GM18505 (cell line): ENCODE results near the gene FBXO17.

Source experiments
- ATAC-seq: cut with Tn5 transposase; IDR thresholded peaks from one replicate; pipeline ENCODE4 v1.9.1; 2021; ENCODE audit not compliant: unreplicated experiment
- POLR2A ChIP-seq: IDR thresholded peaks from 4 replicates; pipeline ENCODE4 v1.6.1; 2011; ENCODE audit warnings: borderline replicate concordance; ENCODE audit not compliant: insufficient read depth, insufficient read length; ENCODE audit errors: extremely low read depth

FBXO17 gene

GRCh38 chr19:38911388-38912001 is 64.0 kb downstream of the FBXO17 start:
- ATAC-seq = no peak
- TF ChIP-seq POLR2A = no peak

DNA sequence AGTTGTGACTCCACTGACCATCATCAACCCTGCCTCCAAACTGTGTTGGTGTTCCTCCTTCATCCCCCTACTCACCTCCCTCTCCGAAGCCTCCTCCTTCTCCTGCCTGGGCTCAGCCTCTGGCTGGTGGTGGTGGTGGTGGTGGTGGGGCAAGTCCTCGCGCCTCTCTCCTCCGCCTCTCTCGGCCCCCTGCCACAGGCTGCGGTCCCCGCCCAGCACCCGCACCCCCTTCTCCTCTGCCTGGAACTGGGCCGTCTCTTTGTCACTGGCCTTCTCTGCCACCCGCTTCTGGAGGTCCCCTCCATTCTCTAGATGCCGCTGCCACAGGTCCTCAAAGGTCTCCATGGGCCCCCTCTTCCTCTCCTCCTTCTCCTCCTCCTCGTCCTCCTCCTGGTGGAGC is 65.1 kb downstream of the FBXO17 start:
- ATAC-seq = no peak
- TF ChIP-seq POLR2A = no peak

DNA sequence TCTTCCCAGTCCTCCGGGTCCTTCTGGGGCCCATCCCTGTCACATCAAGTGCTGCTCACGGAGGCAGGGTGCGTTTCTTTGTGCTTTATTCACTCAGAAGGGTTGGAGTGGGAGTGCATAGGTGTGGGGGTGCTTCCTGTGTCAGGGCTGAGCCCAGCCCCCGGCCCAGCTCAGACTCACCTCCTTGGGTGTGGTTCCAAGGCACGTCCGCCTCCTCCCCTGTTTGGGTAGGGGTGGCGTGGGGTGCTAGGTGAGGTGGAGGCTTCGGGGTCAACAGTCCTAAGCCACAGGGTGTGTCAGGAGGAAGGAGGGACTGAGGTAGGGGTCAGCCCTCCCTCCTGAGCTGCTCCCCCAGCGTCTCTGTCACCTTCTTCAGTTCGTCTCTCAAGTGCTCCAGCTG is 66.6 kb downstream of the FBXO17 start:
- no peak for TF ChIP-seq POLR2A

DNA sequence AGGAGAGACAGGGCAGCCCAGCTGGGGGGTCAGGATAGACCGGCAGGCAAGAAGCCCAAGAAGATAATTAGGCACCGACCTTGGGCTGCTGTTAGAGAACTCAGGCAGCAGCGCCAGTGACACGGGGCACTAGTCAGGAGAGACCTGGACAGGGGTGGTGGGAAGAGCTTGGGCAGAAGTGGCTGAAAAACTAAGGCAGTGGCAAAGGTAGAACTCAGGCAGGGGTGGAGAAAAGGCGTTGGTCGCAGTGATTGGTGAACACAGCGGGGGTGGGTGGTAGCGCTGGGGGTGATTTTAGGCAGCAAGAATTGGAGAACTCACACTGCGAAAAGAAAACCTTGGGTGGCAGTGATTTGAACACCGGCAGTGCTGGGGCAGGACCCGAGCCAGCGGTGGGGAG is 67.9 kb downstream of the FBXO17 start:
- TF ChIP-seq POLR2A = no peak
- ATAC-seq = no peak

More for the DNA sequence above, 66.6 kb downstream of the FBXO17 start:
- ATAC-seq = no peak

DNA sequence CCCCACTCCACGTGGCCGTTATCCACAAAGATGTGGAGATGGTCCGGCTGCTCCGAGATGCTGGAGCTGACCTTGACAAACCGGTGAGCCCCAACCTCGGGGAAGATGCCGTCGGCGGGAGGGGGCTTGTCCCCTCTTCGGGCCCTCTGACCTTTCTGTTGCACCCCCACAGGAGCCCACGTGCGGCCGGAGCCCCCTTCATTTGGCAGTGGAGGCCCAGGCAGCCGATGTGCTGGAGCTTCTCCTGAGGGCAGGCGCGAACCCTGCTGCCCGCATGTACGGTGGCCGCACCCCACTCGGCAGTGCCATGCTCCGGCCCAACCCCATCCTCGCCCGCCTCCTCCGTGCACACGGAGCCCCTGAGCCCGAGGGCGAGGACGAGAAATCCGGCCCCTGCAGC is 68.3 kb downstream of the FBXO17 start:
- no peak for ATAC-seq
- TF ChIP-seq POLR2A = no peak

GRCh38 chr19:38905620-38906019 is 69.9 kb downstream of the FBXO17 start:
- no peak for TF ChIP-seq POLR2A
- no peak for ATAC-seq

- no peak for ATAC-seq
- no peak for TF ChIP-seq POLR2A
Measured at GRCh38 chr19:38904581-38905539, 70.7 kb downstream of the FBXO17 start.

GRCh38 chr19:38901683-38902082 is 73.9 kb downstream of the FBXO17 start:
- no peak for ATAC-seq
- TF ChIP-seq POLR2A = no peak

DNA sequence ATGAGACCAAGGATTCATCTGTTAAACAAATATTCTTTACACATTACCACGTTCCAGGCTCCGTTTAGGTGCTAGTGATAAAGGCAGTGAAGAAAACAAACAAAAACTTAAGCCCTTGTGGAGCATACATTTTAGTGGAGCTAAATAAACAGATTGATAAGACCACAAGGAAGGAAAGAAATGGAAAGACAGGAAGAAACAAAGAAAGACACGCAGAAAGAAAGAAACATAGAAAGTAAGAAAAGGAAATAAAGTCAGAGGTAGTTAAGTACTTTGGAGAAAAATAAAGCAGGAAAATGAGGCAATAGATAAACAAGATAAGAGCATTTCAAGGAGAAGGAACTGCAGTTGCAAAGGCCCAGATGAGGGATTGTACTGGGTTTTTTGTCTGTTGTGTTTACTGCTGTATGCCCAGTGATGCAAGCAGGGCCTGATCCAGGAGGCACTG is 74.8 kb downstream of the FBXO17 start:
- TF ChIP-seq POLR2A = no peak
- no peak for ATAC-seq

DNA sequence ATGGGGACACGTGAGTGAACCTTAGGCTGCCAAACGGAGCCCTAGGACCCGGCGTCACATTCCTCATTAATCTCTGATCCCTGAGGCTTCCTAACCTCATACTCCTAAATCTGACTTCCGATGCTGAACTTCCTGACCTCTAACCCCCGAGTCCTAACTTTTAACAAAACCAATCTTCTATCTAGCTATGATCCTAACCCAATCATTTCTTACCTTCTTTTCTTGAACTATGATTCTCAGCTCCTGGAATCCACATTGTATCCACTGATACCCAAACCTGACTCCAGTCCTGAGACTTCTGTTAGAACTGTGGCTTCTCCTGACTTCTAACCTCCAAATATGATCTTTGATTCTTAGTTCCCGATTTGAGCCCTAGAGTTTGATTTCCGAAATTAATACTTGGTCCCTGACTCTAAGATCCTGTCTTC is 75.3 kb downstream of the FBXO17 start:
- TF ChIP-seq POLR2A = no peak
- ATAC-seq = no peak

GRCh38 chr19:38899447-38900201 is 75.9 kb downstream of the FBXO17 start, which contains the start of the genes NFKBIB and SIRT2:
Gene NFKBIB, plus strand, starts transcription at chr19:38899969. Its CDS starts 64 bp downstream, at chr19:38900033.
Gene SIRT2, minus strand, starts transcription at chr19:38899618. Its CDS starts 97 bp downstream, at chr19:38899521.
- peak; percentile 78 for TF ChIP-seq POLR2A
- ATAC-seq = peak; percentile 89

GRCh38 chr19:38898788-38899446 is 76.6 kb downstream of the FBXO17 start:
- no peak for TF ChIP-seq POLR2A
- ATAC-seq = no peak
